Activated CD4-positive, alpha-beta T cell treated with anti-CD3 and anti-CD28 coated beads, Interleukin-2, amount 50 U/mL, for 16 hours (primary cell): ENCODE data around the gene SLC4A7.
"Not testable (repeated sequence)": the region's sequence is repeated elsewhere in the genome, so short reads cannot be mapped to it uniquely, and the experiment has no call there.

Experiments used
- DNase-seq: peaks from one replicate; pipeline ENCODE4 v3.0.0-alpha.2; 2020

The SLC4A7 gene

GRCh38 chr3:27484015-27484844 is at the start of gene SLC4A7:
Gene SLC4A7 (minus strand): TSS chr3:27484384. CDS start chr3:27484126, 258 bp downstream.
- peak; percentile 98 for DNase-seq

- DNase-seq = peak; percentile 7
These were observed 49.0 kb upstream of the SLC4A7 start for GRCh38 chr3:27533261-27533607.

GRCh38 chr3:27532426-27533260 is 48.5 kb upstream of the SLC4A7 start:
- DNase-seq = no peak

- DNase-seq = not testable (repeated sequence)
These were observed 47.1 kb upstream of the SLC4A7 start for GRCh38 chr3:27531193-27531751.

- DNase-seq = no peak
These were observed 44.6 kb upstream of the SLC4A7 start for GRCh38 chr3:27528791-27529190.

- peak; percentile 34 for DNase-seq
These were observed 42.6 kb upstream of the SLC4A7 start for GRCh38 chr3:27526614-27527315.

- DNase-seq = no peak
These were observed 37.7 kb upstream of the SLC4A7 start for GRCh38 chr3:27521872-27522265.

- peak; percentile 35 for DNase-seq
These were observed 37.1 kb upstream of the SLC4A7 start for GRCh38 chr3:27521179-27521871.

- DNase-seq = no peak
These were observed 27.7 kb upstream of the SLC4A7 start for GRCh38 chr3:27511724-27512422.

- DNase-seq = no peak
These were observed 25.2 kb upstream of the SLC4A7 start for GRCh38 chr3:27509376-27509775.

- DNase-seq = no peak
These were observed 24.2 kb upstream of the SLC4A7 start for GRCh38 chr3:27508424-27508823.

GRCh38 chr3:27507515-27508266 is 23.5 kb upstream of the SLC4A7 start:
- DNase-seq = no peak

- no peak for DNase-seq
These were observed 22.9 kb upstream of the SLC4A7 start for GRCh38 chr3:27507111-27507510.

- no peak for DNase-seq
These were observed 20.6 kb upstream of the SLC4A7 start for GRCh38 chr3:27504749-27505148.

- no peak for DNase-seq
These were observed 19.3 kb upstream of the SLC4A7 start for GRCh38 chr3:27503526-27503925.

GRCh38 chr3:27501759-27502158 is 17.6 kb upstream of the SLC4A7 start:
- DNase-seq = no peak

GRCh38 chr3:27500986-27501385 is 16.8 kb upstream of the SLC4A7 start:
- no peak for DNase-seq

- no peak for DNase-seq
These were observed 15.9 kb upstream of the SLC4A7 start for GRCh38 chr3:27500035-27500434.

GRCh38 chr3:27494784-27495183 is 10.6 kb upstream of the SLC4A7 start:
- DNase-seq = no peak

GRCh38 chr3:27488821-27489220 is 4.6 kb upstream of the SLC4A7 start:
- no peak for DNase-seq

GRCh38 chr3:27487383-27487782 is 3.2 kb upstream of the SLC4A7 start:
- DNase-seq = no peak
